SK-N-DZ (cell line): ENCODE data around the gene MARCHF7.
"Not testable (repeated sequence)": the region's sequence is repeated elsewhere in the genome, so short reads cannot be mapped to it uniquely, and the experiment has no call there.

Experiments
- DNase-seq: peaks from one replicate; pipeline ENCODE4 v3.0.0-alpha.2; 2015; ENCODE audit warnings: low spot score

The MARCHF7 gene

DNA sequence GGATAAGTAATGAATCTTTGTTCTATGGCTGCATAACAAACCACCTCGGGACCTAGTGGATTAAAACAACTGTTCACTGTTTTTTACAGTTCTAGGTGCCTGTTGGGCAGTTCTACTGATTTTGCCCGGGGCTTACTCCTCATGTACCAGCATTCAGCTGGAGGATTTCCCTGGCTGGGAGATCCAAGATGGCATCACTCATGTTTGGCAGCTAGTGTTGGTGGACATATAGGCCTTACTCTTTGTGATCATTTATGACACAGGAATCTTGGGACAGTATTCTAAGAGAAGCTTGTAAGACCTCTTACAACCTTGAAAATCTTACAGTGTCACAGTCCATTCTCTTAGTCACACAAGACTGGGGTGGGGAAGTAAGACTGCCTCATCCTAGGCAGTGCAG, 4.6 kb downstream of the MARCHF7 start:
- no peak for DNase-seq

DNA sequence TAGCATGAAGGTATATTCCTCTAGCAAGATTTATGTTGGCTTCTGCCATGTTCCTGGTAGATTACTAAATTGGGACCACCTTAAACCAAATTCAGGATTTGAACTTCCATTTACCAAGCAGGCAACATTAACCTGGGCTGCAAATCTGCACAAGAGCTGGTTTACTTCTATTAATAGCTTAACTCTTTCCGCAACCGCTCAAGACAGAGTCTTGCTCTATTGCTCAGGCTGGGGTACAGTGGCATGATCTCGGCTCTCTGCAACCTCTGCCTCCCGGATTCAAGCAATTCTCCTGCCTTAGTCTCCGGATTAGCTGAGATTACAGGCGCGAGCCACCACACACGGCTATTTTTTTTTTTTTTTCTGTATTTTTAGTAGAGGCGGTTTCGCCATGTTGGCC, 8.4 kb downstream of the MARCHF7 start:
- DNase-seq = no peak

DNA sequence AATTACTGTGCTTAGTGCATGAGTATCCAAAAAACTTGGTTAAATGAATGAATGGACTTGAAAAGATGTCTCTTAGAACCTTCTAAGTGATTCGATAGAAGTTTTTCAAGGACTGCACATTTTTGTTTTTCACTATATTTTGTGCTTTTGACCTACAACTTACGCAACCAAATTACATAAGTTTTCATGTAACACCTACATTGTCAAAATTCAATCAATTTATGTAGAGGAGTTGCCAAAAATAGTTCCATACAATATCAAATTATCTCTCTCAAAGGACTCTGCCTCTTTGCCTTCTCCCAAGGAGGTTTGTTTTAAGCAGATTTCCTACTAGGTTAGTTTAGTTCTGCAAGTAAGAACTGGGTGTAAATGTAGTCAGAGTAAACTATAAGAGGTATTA, 10.3 kb downstream of the MARCHF7 start:
- DNase-seq = no peak

DNA sequence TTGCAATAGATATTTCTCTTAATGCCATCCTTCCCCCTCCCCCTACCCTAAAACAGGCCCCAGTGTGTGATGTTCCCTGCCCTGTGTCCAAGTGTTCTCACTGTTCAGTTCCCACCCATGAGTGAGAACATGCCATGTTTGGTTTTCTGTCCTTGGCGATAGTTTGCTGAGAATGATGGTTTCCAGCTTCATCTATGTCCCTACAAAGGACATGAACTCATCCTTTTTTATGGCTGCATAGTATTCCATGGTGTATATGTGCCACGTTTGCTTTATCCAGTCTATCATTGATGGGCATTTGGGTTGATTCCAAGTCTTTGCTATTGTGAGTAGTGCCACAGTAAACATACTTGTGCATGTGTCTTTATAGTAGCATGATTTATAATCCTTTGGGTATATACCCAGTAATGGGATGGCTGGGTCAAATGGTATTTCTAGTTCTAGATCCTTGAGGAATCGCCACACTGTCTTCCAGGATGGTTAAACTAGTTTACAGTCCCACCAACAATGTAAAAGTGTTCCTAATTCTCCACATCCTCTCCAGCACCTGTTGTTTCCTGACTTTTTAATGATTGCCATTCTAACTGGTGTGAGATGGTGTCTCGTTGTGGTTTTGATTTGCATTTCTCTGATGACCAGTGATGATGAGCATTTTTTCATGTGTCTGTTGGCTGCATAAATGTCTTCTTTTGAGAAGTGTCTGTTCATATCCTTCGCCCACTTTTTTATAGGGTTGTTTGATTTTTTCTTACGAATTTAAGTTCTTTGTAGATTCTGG, 12.7 kb downstream of the MARCHF7 start:
- not testable (repeated sequence) for DNase-seq

DNA sequence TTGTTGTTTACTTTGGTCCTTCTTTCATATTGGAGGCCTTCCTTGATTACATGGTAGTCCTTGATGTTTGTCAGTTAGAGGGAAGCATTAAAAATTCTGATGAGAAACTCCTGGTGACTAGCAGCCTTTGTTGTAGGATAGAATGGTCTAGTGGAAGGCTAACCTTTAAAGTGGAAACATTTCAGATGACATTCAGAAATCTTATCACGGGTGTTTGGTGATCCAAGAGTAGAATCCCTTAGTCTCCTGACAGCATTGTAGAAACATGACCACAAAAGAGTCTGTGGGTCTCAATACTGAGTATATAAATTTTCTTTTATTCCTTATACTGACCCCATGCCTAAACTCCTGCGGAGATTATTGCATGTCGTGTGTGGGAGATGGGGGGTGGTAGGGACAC, 13.4 kb downstream of the MARCHF7 start:
- DNase-seq = no peak

DNA sequence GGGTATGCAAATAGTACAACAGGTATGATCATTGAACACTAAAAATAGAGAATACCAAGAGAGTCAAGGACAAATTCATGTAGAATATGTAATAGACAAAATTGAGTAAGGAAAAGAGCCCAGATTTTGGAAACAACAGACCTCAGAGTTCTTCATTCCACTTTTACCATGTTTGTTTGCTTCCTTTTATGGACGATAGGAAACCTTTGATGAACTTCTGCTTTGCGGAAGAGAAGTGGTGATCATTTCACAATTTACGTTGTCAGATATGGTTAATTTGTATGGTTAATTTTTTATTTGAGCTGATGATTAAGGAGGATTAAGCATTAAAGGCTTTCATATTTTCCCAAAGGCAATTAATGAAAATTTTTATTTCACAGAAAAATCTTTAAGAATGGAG, 16.3 kb downstream of the MARCHF7 start:
- no peak for DNase-seq

DNA sequence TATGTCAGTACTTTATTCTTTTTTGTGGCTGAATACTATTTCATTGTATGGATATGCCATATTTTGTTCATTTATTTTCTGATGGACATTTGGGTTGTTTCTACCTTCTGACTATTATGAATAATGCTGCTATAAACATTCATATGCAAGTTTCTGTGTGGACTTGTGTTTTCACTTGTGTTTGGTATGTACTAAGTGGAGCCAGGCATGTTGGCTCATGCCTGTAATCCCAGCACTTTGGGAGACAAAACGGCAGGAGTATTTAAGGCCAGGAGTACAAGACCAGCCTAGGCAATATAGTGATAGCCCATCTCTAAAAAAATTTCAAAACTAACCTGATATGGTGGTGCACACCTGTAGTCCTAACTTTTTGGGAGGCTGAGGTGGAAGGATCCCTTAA, 23.3 kb downstream of the MARCHF7 start:
- no peak for DNase-seq

DNA sequence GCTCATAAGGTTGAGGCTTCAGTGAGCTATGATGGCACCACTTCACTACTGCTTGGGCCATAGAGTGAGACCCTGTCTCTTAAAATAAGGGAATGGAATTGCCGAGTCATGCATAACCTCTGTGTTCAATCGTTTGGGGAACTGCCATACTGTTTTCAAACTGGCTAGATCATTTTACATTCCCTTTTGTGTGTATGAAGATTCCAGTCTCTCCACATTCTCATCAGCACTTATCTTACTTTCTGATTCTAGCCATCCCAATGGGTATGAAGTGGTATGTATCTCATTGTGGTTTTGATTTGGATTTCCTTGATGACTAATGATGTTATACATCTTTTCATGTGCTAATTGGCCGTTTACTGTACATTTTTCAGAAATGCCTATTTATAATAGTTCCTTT, 23.7 kb downstream of the MARCHF7 start:
- DNase-seq = no peak

DNA sequence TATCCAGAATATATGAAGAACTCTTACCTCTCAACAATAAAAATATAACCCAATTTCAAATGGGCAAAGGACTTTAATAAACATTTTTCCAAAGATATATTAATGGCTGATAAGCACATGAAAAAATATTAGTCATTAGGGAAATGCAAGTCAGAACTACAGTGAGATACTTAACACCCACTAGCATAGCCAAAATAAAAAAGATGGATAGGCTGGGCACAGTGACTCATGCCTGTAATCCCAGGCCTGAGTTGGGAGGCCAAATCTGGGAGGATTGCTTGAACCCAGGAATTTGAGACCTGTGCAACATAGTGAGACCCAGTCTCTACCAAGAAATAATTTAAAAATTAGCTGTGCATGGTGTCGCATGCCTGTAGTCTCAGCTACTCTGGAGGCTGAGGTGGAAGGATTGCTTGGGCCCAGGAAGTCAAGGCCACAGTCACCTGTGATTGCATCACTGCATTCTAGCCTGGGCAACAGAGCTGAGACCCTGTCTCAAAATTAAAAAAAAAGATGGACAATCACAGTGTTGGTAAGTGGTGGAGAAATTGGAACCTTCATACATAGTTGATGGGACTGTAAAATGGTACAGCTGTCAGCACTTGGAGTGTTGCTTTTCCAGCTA, 25.1 kb downstream of the MARCHF7 start:
- no peak for DNase-seq

DNA sequence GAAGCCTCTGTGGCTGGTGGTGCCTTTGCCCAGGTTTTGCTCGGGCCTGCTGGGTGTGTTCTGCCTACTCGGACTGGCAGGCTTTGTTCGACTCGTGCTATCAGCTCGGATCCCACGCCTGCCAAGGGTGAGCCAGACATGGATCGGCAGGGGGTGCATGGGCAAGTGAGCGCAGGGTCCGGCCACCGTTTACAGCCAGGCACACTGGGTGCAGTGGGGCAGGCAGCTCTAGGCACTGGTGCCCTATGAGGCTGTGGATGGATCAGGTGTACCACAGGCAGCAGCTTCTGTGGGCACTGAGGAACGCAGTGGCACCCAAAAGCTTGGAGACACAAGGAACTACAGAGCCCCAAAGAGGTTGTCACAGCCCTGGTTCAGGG, 25.6 kb downstream of the MARCHF7 start:
- DNase-seq = no peak

DNA sequence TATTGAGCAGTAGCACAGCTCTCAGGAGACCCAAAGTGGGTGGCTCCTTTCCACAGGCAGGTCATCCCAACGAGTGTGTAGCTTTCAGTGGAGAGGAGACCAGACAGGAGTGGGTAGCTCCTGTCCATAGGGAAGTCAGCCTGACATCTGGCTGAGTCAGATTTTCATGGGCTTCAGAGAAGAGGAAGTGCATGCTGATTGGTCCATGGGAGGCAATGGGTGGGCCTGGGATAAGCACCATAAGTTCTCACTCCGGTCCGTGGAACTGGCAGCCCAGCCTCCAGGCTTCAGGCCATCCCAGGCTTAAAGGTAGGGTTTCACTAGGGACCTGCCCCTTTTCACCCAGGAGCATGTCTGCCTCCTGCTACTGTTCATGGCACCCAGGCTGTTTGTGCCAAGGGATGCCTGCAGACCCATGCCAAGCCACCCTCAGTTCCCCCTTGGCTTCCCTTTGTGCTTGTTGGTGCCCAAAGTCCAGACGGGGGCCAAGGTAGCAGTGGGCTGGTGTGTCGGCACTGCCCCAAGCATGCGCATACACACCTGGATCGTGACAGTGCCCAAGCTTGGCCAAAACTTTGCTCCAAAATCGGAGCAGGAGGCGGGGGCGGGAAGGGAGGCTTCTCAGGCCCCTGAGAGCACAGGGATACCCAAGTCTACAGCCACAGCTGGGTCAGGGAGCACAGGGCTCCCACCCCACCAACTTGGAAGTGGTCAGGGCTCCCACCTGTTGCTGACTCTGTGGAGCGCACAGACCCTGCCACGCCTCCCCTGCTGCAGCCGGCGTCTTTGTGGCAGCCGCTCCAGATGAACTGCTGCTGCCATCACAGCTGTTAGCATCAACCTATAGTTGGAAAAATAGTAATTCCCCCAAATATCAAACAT, 26.4 kb downstream of the MARCHF7 start:
- DNase-seq = no peak

DNA sequence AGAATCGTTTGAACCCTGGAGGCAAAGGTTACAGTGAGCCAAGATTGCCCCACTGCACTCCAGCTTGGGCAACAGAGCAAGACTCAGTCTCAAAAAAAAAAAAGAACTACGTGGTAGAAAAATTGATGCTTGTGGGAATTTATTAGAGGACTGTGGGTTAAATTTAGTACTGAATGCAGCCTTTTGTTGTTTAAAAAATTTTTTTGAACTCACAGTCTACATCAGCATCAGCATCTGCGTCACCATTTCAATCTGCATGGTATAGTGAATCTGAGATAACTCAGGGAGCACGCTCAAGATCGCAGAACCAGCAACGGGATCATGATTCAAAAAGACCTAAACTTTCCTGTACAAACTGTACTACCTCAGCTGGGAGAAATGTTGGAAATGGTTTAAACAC, 30.5 kb downstream of the MARCHF7 start:
- DNase-seq = no peak

DNA sequence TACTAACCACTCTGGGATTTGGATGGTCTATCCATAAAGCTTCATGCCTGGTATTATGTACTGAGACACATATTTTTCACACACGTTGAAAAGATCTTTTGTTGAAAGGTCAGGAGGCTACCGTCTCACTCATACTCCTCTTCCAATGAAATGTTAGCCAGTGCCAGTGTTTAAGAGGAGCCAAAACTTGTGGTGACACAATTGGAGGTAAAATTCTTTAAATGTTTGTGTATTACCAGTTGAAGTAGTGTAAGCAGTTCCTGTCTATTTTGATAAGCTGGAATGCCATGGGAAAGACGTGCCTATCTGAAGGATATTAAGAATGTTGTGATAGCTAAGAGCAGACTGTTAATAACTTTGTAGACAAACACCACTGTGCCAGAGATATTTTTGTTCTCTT, 32.1 kb downstream of the MARCHF7 start:
- no peak for DNase-seq

DNA sequence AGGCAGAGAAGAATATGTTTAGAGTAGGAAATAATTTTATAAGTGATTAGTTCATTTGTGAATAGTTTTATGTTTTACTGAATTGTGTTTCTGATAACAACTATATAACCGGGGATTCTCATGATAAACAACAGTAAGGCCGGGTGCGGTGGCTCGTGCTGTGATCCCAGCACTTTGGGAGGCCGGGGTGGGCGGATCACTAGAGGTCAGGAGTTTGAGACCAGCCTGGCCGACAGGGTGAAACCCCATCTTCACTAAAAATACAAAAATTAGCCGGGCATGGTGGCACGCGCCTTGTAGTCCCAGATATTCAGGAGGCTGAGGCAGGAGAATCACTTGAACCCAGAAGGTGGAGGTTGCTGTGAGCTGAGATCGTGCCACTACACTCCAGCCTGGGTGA, 32.9 kb downstream of the MARCHF7 start:
- DNase-seq = not testable (repeated sequence)

DNA sequence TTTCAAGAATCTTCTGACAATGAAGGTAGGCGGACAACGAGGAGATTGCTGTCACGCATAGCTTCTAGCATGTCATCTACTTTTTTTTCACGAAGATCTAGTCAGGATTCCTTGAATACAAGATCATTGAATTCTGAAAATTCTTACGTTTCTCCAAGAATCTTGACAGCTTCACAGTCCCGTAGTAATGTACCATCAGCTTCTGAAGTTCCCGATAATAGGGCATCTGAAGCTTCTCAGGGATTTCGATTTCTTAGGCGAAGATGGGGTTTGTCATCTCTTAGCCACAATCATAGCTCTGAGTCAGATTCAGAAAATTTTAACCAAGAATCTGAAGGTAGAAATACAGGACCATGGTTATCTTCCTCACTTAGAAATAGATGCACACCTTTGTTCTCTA, 35.8 kb downstream of the MARCHF7 start:
- no peak for DNase-seq

DNA sequence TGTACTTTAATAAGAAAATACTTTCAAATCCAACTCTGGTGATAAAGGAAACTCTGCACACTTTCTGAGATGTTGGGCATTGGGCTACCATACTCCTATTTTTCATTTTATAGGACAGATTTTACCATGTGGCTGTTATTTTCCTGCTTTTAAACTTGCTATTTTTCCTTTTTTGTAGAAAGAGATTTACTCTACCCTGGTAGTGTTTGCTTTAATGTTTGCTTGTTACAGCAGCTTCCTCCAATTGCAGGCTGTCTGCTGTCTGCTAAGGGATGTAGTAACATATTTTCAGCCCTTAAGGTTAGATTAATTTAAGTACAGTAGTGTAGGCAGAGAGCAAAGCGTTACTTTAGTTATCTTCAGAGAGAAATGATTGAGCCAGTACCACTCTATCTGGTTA, 38.6 kb downstream of the MARCHF7 start:
- no peak for DNase-seq

DNA sequence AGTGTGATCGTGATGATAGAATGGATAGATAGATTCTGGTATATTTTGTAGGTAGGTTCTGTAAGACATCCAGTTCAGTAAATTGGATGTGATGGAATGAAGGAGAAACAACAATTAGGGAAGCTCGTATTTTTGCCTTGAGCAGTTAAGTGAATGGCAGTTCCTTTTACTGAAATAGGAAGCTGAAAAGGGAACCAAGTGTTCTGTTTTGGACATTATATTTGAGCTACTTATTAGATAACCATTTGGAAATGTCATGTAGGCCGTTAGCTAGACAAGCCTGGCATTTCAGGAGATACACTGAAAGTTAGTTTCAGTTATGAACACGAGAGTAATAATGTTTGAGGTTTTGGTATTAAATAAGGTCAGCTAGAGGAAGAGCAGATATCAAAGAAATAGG, 41.5 kb downstream of the MARCHF7 start:
- no peak for DNase-seq

DNA sequence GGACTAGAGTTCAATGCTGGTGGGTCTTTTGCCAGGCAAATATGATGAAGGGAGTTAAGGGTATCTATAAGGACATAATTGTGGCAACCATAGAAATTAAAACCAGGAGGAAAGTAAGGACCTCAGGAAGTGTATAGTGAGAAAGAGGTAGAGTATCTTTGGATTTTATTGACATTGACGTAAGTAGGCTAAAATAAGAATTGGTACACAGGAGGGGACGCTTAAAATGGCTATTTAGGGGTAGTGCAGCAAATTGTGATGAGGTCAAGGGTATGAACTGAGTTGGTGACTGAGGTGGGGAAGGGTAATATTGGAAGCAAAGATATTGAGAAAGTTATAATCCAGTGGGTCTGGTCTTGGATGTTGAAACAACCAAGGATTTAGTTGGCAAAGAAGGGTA, 42.7 kb downstream of the MARCHF7 start:
- DNase-seq = no peak

DNA sequence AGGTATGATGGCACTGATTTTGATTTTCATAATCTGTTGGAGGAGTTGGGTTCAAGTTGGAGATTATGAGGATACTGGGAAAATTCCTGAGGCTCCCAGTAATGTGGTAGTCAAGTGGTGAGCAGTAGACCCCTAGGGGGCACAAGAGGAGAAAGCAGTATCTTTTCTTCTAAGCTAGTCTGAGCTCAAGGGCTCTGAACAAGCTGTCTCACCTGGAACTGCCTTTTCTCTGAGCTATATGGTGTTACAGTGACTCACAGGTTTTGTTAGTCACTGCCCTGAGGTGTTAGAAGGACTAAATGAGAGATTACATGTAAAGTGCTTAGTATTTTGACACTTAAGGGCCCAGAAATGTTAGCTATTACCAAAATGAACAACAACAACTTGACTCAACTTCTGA, 43.5 kb downstream of the MARCHF7 start:
- DNase-seq = no peak

DNA sequence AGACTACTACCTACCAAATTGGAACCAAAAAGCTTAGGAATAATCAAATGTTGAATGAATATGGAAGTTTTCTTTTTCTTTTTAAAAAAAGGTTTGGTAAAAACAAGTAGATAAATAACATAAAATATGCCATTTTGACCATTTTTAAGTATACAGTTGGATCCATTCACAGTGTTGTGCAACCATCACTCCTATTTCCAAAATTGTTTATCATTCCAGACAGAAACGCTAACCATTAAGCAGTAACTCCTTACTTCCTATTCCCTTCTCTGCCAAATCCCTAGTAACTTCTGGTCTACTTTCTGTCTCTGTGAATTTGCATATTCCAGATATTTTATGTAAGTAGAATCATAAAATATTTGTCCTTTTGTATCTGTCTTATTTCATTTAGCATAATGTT, 45.9 kb downstream of the MARCHF7 start:
- DNase-seq = no peak

DNA sequence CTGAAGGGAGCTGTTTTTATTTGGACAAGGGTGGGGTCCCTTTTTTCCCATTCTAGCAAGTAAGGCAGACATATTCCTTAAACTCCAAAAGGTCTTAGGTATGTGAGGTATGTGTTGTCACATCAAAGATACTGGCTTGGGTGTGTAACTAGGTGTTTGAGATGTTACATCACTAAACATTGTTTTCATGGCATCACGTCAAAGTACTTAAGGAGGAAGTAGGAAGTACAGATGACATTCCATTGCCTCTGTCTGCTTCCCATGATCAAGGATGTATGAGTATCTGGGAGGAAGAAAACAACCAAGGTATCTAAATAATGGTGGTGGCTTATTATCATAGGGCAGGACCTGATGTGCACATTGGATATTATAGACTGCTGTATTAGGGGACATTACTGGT, 46.4 kb downstream of the MARCHF7 start:
- no peak for DNase-seq

DNA sequence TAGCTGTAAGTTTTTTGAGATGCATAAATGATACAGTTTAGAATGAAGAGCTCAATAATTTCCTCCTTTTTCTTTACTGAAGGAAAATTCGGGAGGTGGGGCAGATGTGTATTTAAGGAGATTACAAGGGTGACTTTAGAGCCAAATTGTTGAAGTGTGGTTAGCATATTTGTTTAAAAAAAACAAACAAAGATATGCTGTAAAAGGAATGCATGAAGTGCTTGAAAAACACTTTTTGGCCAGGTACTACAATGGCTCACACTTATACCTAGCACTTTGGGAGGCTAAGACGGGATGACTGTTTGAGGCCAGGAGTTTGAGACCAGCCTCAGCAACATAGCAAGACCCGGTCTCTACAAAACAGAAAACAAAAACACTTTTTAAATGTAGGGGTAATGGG, 47.3 kb downstream of the MARCHF7 start:
- no peak for DNase-seq

DNA sequence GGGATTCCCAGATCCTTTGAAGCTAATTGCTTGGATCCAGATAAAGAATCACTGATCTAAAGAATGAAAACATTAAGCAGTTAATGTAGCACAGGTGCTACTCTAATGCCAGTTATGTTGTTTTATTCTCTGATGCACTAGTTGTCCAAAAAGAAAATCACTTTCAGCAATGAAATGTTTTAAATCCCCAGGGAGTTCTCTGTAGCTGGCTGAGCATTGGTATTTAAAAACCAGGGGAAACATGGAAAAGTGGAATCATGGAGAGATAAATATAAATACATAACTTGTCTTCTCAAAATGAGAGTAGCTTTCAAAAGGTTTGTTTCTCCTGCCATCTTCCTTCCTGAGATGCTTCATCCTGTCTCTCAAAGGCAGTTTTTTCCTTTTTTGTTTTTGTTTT, 48.0 kb downstream of the MARCHF7 start:
- no peak for DNase-seq
